GM12873 (cell line): ENCODE results near the gene INTS13.

Source experiments
- TF ChIP-seq, protein P1 (sequence below): IDR thresholded peaks from 2 replicates; pipeline ENCODE4 v1.5.1; 2012; ENCODE audit warnings: low read depth, mild to moderate bottlenecking, moderate library complexity, low read length, control low read depth; ENCODE audit not compliant: insufficient read depth; ENCODE audit errors: missing control alignments

Gene INTS13

DNA sequence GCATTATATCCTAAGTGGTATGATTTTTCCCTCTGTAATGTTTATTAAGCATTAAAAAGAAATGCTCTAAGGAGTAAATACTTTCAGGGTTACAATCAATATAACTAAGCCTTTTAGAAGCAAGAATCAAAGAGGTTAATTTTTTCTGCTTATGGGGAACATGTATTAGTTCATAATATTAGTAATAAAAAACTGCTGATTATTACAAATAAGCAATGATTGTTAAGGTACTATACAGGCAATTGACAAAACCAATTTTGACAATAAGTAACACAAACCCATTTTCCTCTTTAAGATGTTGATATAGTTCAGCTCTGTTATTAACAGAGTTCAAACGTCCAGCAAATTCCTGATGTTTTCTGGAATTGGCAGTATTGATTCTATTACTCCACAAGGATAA is 31.8 kb downstream of the INTS13 start:
- TF ChIP-seq, protein P1, sequence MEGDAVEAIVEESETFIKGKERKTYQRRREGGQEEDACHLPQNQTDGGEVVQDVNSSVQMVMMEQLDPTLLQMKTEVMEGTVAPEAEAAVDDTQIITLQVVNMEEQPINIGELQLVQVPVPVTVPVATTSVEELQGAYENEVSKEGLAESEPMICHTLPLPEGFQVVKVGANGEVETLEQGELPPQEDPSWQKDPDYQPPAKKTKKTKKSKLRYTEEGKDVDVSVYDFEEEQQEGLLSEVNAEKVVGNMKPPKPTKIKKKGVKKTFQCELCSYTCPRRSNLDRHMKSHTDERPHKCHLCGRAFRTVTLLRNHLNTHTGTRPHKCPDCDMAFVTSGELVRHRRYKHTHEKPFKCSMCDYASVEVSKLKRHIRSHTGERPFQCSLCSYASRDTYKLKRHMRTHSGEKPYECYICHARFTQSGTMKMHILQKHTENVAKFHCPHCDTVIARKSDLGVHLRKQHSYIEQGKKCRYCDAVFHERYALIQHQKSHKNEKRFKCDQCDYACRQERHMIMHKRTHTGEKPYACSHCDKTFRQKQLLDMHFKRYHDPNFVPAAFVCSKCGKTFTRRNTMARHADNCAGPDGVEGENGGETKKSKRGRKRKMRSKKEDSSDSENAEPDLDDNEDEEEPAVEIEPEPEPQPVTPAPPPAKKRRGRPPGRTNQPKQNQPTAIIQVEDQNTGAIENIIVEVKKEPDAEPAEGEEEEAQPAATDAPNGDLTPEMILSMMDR, result no peak

DNA sequence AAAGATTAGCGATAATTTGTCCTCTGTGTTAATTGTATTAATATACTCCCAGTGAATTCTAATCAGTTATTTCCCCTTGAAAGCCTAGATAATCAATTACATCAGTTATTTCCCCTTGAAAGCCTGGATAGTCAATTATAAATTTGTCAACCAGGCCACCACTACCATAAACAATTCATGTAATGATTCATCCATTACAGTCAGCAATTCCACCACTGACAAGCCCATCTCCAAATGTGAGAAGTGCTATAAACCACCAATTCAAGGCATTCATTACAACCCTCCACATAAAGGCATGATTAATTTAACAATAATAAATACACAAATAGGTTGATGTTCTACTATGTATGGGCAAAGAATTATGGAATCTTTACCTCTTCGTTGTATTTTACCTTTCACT is 40.9 kb downstream of the INTS13 start:
- TF ChIP-seq, protein P1, result no peak

DNA sequence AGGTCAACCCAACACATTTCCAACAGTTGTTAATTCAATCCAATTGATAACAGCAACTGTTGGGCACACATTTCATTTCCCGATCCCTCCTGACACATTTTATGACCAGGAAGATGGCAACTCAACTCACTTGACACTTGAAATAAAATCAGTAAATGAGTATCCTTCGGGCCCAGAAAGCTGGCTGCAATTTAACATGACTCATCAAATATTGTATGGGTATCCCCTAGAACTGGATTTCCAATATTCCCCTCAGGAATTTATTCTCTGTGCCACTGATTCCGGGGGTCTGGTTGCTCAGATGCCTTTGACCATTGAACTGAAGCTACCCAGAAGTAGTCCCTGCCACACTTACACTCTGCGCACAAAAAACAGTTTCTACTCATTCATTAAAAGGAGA is 42.1 kb downstream of the INTS13 start:
- TF ChIP-seq, protein P1, result no peak

DNA sequence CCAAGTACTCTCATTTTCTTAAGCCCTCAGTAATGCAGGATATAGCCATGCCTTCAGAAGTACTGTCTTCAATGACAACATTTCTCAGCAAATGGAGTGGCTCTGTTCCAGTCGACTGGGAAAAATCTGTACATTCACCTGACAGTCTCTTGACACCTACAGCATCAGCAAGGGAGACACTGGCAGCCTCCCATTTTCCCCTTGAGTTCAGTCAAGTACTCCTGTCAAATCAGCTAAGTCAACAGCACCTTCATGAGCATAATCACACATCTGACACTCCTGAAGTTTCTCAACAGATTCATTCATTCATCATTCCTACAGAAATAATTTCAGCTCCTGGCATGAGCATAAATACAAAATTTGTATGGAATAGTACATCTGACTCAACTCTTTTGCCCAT is 46.1 kb downstream of the INTS13 start:
- TF ChIP-seq, protein P1, result no peak

DNA sequence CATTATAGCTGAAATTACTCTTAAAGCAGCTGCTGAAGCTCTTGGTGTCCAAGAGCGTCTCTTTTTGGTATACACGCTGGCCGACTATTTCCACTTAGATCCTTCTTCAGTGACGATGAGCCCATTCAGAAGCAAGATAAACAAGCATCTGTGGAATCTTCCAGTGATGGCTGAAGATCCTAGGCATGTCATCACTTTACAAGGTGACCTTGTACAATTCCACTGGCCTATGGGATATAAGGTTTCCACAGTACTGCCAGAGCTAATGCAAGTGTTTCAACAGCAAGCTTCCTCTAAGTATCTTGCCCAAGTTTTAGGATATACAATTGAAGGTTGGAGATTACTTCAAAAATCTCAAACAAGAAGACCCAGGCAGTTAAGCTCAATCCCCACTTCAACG is 47.0 kb downstream of the INTS13 start:
- TF ChIP-seq, protein P1, result no peak

DNA sequence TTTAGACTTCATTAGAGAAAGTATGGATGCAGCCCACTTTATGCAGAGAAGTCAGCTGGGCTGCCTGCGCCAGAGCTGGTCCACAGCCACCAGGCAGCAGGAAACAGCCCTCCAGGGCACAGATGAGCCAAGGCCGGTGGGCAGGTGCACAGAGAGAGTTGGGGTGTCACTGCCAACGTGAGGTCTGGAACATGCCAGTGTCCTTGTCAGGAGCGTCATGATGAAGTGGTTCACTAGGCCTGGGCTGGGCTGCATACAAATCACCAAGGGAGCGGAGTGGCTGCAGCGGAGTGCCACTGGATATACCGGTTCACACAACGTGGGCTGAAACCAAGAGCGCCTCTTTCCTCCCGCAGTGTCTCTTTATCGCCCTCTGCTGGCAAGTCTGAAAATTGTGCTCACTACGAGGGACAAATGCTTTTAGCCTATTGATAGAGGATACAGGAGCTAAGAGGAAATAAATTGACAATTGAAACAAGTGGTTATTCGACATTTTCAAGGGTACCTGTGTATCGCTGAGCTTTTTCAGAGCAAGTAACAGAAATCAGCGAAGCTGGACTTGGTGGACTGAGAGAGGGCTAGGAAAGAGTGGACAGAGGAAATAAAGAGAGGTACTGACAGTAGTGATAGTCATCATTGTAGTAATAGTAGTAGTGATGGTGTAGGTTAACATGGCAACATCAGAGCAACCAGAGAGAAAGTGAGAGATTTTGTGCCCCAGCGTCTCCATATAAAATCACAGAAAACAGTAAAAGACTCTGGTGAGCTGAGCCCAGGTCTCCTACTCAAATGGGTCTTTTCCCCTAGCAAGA is 52.8 kb downstream of the INTS13 start:
- TF ChIP-seq, protein P1, result peak; percentile 96

DNA sequence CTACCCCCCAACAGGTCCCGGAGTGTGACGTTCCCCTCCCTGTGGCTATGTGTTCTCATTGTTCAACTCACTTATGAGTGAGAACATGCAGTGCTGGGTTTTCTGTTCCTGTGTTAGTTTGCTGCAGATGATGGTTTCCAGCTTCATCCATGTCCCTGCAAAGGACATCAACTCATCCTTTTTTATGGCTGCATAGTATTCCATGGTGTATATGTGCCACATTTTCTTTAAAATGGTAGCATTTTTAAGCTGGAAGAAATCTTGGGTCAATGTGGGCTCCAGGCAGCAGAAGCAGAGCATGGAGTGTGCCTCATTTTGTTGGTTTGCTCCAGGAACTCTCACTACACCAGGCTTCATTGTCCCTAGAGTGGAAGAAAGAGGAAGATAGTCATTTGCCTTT is 57.2 kb downstream of the INTS13 start:
- TF ChIP-seq, protein P1, result no peak
